ENCODE data around the gene PBLD. TPM values are rescaled to one million over a fixed set of nuclear protein-coding genes. Genes with fewer than 3 reads are reported as not detected.

PBLD gene
- total and polyA plus RNA-seq, 8 donors = 11.9 to 47.5 (median 26.5) TPM

GRCh38 chr10:68336754-68337351, 4.1 kb upstream of the PBLD start:
- H3K27ac ChIP-seq = no peak overlapping the region
- no peak for ATAC-seq
- no peak for DNase-seq
- no peaks in the 10 kb centered on the region for H3K27me3 ChIP-seq
- H3K36me3 ChIP-seq = peaks cover 8 to 37% (median 31%) of the 10 kb centered on the region in 3 donors
- intact Hi-C loops (cut with DNase I) = no loop called here
- 57 to 65% methylated on average over 7 of the region's 7 CpGs for WGBS, 2 donors
- H3K4me1 ChIP-seq = peaks cover 21 to 39% (median 36%) of the 10 kb centered on the region in 3 donors
- no peak overlapping the region for H3K4me3 ChIP-seq
- no peaks in the 10 kb centered on the region for H3K9me3 ChIP-seq
- no peak for FAIRE-seq
- TF ChIP-seq CTCF (IDR thresholded peaks at IDR 0.05) = no peak

GRCh38 chr10:68334672-68335467, 2.1 kb upstream of the PBLD start:
- ATAC-seq (no peak), DNase-seq (no peak), FAIRE-seq (no peak)
- H3K9me3 ChIP-seq = no peaks in the 10 kb centered on the region
- no peak overlapping the region for H3K27ac ChIP-seq
- no peaks in the 10 kb centered on the region for H3K27me3 ChIP-seq
- intact Hi-C loops (cut with DNase I) = no loop called here
- H3K4me3 ChIP-seq = peak overlapping the region in 3 of 4 donors; percentile 4 to 98 (median 84)
- H3K36me3 ChIP-seq = peaks cover 8 to 17% (median 11%) of the 10 kb centered on the region in 3 donors
- TF ChIP-seq CTCF (IDR thresholded peaks at IDR 0.05) = no peak
- 5% methylated on average over 8 of the region's 8 CpGs for WGBS, 2 donors
- H3K4me1 ChIP-seq = peaks cover 21 to 39% (median 39%) of the 10 kb centered on the region in 3 donors

GRCh38 chr10:68333440-68334431, 1.0 kb upstream of the PBLD start:
- no peak for DNase-seq
- WGBS, 2 donors = 1 to 2% methylated on average over 10 of the region's 10 CpGs
- H3K27me3 ChIP-seq = no peaks in the 10 kb centered on the region
- peak overlapping the region; percentile 56 to 98 (median 75) for H3K4me3 ChIP-seq
- H3K9me3 ChIP-seq = no peaks in the 10 kb centered on the region
- TF ChIP-seq CTCF (IDR thresholded peaks at IDR 0.05) = no peak
- intact Hi-C loops (cut with DNase I) = no loop called here
- FAIRE-seq = no peak
- peak overlapping the region in 3 of 4 donors; percentile 90 to 99 (median 97) for H3K27ac ChIP-seq
- no peak for ATAC-seq
- H3K36me3 ChIP-seq = peaks cover 0 to 5% (median under 1%) of the 10 kb centered on the region in 3 donors
- peaks cover 21 to 44% (median 39%) of the 10 kb centered on the region in 3 donors for H3K4me1 ChIP-seq

- no peak for TF ChIP-seq CTCF (IDR thresholded peaks at IDR 0.05)
- Histone ChIP-seq H3K36me3 (no peaks in the 10 kb centered on the region), H3K27ac (peak overlapping the region; percentile 90 to 99 (median 97)), H3K4me3 (peak overlapping the region; percentile 56 to 98 (median 75)), H3K27me3 (no peaks in the 10 kb centered on the region), H3K9me3 (no peaks in the 10 kb centered on the region), H3K4me1 (peaks cover 21 to 46% (median 43%) of the 10 kb centered on the region in 3 donors)
- 0 to 1% methylated on average over 10 of the region's 10 CpGs for WGBS, 2 donors
- intact Hi-C loops (cut with DNase I) = no loop called here
- no peak for ATAC-seq
- FAIRE-seq = no peak
- no peak for DNase-seq
These were observed 299 bp upstream of the PBLD start for GRCh38 chr10:68333058-68333395.
